ENCODE data around the gene PABPN1L.
"Not testable (repeated sequence)": the region's sequence is repeated elsewhere in the genome, so short reads cannot be mapped to it uniquely, and the experiment has no call there.

Gene PABPN1L

GRCh38 chr16:88900662-88901052, 34.2 kb upstream of the PABPN1L start:
- no peak for DNase-seq

DNA sequence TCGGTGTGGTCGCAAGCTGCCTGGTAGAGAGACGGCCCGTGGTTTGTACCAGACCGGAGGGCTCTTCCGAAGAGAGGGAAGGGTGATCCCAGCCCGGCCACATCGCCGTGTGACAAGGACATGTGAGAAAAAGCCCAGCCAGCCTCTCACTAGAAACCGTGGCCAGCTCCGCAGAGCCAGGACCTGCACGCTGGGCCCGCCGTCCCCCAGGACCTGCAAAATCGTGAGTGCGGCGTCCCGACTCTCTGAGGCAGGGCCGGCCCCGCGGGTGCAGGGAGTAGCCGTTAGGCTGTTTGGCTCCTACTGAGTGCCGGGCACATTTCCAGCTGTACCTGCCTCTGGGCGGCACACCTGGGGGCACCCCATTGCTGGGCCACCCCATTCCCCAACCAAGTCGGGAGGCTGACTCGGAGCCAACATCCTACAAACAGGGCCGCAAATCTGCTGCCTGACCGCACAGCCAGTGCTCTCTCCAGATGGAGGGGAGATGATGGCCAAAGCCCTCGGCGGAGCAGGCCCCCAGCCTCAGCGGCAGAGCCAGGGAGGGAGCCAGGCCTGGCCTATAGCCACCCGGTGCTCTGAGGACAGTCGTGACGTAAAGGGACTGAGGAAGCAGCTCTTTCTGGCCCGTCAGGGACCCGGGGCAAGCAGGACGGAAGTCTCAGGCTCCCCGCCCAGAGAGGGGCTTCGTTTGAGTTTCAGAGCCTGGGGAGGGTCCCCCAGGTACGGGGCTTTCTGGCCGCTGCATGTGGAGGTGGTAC, 33.6 kb upstream of the PABPN1L start:
- no peak for DNase-seq

- no peak for DNase-seq
These were observed 31.4 kb upstream of the PABPN1L start for GRCh38 chr16:88897696-88898425.

DNA sequence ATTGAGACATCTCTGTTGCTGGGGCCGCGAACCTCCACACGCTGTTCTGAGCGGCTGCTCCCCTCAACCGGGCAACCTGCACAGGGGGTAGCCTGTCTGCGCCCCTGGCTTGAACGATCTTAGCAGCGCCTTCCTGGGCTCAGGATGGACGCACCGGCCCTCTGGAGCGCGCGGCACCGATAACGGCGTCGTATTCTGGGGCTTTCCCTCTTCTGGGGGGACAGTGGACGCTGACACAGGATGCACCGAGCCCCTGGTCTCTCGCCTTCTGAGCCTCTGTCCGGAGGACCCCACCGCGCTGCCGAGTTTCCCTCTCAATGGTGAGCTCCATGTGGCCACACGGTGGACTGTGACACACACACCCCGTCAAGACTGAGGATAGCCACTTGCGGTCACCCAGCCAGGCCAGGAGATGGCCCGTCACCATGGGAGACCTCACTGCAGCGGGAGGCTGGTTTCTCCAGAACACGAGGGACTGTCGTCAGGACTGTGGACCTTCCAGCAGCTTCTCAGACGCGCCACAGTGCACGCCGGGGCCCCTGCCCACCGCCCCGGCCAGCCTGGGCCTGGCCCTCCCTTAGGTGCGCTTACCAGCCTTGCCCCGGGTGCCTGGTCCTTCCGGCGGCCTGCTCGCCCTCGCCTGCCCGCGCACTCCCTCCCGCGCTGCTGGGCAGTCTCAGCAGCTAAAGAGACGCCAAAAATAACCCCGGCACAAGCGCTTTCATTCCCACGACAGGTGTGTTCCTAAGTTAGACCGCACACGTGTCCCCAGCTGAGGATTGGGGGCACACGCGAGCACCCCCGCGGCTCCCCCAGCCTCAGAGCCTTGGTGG, 30.0 kb upstream of the PABPN1L start:
- no peak for DNase-seq

DNA sequence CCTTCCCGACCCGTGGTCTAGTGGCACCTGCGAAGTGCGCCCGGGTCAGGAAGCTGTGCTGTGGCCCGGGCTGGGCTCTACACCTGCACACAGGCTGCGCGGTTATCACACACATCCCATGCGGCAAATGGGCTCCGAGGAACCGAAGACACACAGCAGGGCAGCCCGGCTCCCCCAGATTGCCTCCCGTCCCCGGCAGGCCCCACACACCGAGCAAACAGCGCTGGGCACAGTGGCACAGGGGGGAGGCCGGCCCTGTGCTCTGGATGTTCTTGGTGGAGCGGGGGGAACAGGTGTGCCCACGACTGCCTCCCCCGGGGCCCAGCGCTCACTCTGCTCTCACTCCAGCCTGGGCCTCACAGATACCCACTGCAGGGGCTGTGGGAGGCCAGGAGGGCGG, 28.9 kb upstream of the PABPN1L start:
- no peak for DNase-seq

DNA sequence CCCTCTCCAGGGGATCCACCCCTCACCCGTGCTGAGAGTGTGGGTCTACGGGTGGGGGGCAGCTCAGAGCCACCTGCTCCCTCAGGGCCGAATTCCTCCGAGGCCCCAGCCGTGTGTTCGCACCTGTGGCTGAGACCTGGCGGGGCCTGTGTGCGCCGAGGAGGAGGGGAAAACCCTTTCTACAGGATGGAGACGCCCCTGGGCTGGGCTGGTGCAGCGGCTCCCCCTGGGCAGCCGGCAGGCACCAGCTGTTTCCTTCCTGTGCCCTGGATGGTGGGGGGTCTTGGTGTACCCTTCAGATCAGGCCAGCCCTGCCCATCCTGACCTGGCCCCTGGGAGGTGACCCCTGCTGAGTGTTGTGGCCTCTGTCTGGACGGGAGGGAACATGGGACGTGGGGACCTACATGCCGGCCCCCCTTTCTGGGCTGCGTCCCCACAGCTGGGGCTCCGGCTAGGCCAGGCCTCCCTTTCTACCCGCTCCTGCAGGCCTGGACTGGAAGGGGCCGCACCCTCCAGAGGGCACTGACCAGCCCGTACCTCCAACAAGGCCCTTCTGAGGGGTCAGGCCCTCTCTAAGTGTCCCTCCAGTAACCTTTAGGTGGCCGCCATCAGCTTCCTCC, 28.3 kb upstream of the PABPN1L start:
- DNase-seq: no peak

- DNase-seq: not testable (repeated sequence)
These were observed 27.8 kb upstream of the PABPN1L start for GRCh38 chr16:88894266-88894665.

- DNase-seq: no peak
These were observed 26.9 kb upstream of the PABPN1L start for GRCh38 chr16:88893127-88893968.

DNA sequence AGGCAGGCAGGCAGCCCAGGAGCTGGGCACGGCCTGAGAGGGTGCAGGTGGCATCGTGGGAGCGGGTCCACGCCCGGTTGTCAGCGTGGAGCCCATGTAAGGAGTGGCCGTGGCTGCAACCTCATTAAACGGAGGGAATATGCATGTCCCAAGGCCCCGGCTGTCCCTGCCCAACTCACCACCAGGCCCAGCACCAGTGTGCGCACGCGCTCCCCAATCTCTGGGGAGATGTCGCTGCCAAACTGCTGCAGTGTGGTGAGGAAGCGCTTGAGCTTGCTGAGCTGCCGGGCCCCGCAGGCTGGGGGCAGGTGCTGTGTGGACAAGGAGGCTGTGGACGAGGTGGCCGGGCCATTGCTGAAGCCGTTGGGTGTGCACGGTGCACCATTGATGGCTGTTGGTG, 25.6 kb upstream of the PABPN1L start:
- DNase-seq: no peak

DNA sequence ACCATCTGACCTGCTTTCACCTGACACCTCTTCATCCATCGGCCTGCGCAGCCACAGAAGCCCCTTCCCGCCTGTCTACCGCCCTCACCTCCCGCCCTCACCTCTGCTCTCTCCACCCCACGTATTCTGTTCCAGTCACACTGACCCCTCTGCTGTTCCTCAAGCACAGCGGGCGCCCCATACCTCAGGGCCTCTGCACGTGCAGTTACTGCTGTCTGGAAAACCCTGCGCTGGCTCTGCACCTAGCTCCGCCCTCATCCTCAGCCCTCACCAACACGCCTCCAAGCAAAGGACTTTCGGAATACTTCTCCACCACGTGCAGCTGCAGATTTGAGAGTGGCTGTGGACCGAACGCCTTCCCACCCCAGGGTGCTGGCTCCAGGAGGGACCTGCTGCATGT, 24.6 kb upstream of the PABPN1L start:
- DNase-seq: no peak

DNA sequence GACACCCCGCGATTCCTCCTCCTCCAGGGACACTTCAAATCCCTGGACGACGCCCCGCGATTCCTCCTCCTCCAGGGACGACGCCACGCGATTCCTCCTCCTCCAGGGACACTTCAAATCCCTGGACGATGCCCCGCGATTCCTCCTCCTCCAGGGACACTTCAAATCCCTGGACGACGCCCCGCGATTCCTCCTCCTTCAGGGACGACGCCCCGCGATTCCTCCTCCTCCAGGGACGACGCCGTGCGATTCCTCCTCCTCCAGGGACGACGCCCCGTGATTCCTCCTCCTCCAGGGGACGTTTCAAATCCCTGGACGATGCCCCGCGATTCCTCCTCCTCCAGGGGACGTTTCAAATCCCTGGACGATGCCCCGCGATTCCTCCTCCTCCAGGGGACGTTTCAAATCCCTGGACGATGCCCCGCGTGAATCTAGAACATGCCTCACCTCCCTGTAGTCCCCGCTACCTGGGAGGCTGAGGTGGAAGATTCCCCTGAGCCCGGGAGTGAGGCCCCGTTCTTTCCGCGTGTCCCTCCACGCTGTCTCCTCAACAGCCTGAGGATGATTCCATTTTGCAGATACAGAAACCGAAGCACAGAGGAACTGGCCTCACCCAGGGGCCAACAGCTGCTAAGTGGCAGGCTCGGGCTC, 23.4 kb upstream of the PABPN1L start:
- DNase-seq: not testable (repeated sequence)

- no peak for DNase-seq
These were observed 22.3 kb upstream of the PABPN1L start for GRCh38 chr16:88888461-88889387.

- DNase-seq: no peak
These were observed 21.6 kb upstream of the PABPN1L start for GRCh38 chr16:88888057-88888456.

DNA sequence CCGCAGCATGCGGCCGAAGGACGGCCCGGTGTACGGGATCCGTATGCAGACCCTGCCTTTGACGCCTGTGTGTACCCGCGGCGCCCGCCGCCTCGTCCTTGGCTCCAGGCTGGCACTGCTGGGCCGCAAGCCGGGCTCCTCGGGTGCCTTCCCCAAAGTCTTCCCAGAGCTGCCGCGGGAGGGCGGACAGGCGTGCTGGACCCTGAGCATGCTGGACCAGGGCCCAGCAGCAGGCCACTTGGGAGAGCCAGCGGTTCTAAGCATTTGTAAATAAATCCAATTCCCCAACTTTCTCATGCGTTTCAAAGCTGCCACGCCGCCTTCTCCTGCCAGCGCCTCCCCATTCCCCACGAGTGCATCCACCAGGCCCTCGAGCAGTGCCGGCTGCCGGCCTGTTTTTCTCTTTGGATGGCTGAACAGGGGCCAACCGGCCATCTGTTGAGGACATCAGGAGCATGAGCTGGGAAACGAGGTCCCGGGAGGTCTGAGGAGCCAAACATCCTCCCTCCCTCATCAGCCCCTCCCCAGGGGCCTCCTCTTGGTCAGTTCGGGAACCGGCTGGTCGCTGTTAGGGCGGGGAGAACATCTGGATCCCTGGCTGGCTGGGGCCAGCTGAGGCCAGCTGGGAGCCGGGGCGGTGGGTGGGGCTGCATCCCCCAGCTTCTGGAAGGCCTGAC, 20.5 kb upstream of the PABPN1L start:
- no peak for DNase-seq

GRCh38 chr16:88886420-88886844, 20.0 kb upstream of the PABPN1L start:
- DNase-seq: no peak

- no peak for DNase-seq
These were observed 19.3 kb upstream of the PABPN1L start for GRCh38 chr16:88885693-88886280.

- no peak for DNase-seq
These were observed 18.3 kb upstream of the PABPN1L start for GRCh38 chr16:88884569-88885271.

DNA sequence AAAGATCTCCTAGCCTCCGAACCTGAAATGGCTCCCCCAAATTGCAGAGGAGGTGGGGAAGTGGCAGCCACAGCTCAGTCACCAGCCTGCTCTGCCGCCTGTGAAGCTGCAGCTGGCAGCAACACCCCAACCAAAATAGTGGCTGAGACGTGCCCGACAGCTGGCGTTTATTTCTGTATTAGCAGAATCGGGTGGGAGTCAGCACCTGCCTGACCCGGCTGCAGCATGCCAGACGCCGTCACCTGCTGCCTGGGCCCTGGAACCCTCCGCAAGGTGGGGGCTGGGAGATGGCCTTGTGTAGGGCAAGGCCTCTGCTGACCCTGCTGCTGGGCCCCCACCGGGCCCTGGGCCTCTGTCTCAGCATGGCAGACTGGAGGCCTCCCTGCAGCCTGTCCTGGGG, 17.5 kb upstream of the PABPN1L start:
- DNase-seq: no peak
